GM23338 (cell line): ENCODE measurements around the gene SFXN5.

Experiments used
- CREB1 ChIP-seq: fragments of 250-450 bp; sonication (Bioruptor Pico); IDR thresholded peaks from 2 replicates; pipeline ENCODE4 v1.5.0; 2020; ENCODE audit warnings: low read depth, mild to moderate bottlenecking, moderate library complexity
- EZH2 ChIP-seq: fragments of 200-600 bp; sonication (generic); IDR thresholded peaks from one replicate; pipeline ENCODE4 v1.8.0; 2017; ENCODE audit warnings: antibody characterized with exemption, mild to moderate bottlenecking, low read depth; ENCODE audit not compliant: unreplicated experiment
- EZH2phosphoT487 ChIP-seq: fragments of 200-600 bp; sonication (generic); IDR thresholded peaks from one replicate; pipeline ENCODE4 v1.8.1; 2018; ENCODE audit warnings: antibody characterized with exemption; ENCODE audit not compliant: unreplicated experiment
- JUNB ChIP-seq: IDR thresholded peaks from one replicate; pipeline ENCODE4 v1.6.1; 2016; ENCODE audit warnings: antibody characterized with exemption; ENCODE audit not compliant: unreplicated experiment
- NANOG ChIP-seq: IDR thresholded peaks from 2 replicates; pipeline ENCODE4 v1.6.1; 2016; ENCODE audit warnings: antibody characterized with exemption, borderline replicate concordance
- POLR2AphosphoS5 ChIP-seq: IDR thresholded peaks from 2 replicates; pipeline ENCODE4 v1.6.1; 2016; ENCODE audit warnings: antibody characterized with exemption, low read depth
- STAT1 ChIP-seq: IDR thresholded peaks from one replicate; pipeline ENCODE4 v1.6.1; 2016; ENCODE audit warnings: antibody characterized with exemption; ENCODE audit not compliant: unreplicated experiment
- TF ChIP-seq, protein P1 (sequence below), 2 experiments: fragments of 200-600 bp in 1 of 2; sonication (generic) in 1 of 2; conservative IDR thresholded peaks; 2 replicates each; pipeline versions ENCODE4 v1.5.1 to v1.6.1; 2016 to 2017; ENCODE audit warnings: antibody characterized with exemption in 2 of 2, low read depth in 2 of 2, mild to moderate bottlenecking in 2 of 2, moderate library complexity in 1 of 2
- TF ChIP-seq, protein P2 (sequence below): fragments of 250-450 bp; sonication (Bioruptor Pico); IDR thresholded peaks from 2 replicates; pipeline ENCODE4 v1.5.0; 2020; ENCODE audit warnings: mild to moderate bottlenecking, moderate library complexity

GRCh38 chr2:72946466-72946865 is 125.0 kb downstream of the SFXN5 start:
- TF ChIP-seq, protein P1, sequence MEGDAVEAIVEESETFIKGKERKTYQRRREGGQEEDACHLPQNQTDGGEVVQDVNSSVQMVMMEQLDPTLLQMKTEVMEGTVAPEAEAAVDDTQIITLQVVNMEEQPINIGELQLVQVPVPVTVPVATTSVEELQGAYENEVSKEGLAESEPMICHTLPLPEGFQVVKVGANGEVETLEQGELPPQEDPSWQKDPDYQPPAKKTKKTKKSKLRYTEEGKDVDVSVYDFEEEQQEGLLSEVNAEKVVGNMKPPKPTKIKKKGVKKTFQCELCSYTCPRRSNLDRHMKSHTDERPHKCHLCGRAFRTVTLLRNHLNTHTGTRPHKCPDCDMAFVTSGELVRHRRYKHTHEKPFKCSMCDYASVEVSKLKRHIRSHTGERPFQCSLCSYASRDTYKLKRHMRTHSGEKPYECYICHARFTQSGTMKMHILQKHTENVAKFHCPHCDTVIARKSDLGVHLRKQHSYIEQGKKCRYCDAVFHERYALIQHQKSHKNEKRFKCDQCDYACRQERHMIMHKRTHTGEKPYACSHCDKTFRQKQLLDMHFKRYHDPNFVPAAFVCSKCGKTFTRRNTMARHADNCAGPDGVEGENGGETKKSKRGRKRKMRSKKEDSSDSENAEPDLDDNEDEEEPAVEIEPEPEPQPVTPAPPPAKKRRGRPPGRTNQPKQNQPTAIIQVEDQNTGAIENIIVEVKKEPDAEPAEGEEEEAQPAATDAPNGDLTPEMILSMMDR (conservative IDR thresholded peaks at IDR 0.05; ENCODE audit: low read depth in 2 of 2): no peak; a peak in 1 of 4 replicates
- TF ChIP-seq POLR2AphosphoS5 (no peak), JUNB (no peak), EZH2 (no peak), CREB1 (CRISPR knock-in tag) (no peak), STAT1 (no peak), EZH2phosphoT487 (no peak), NANOG (no peak)
- TF ChIP-seq, protein P2, sequence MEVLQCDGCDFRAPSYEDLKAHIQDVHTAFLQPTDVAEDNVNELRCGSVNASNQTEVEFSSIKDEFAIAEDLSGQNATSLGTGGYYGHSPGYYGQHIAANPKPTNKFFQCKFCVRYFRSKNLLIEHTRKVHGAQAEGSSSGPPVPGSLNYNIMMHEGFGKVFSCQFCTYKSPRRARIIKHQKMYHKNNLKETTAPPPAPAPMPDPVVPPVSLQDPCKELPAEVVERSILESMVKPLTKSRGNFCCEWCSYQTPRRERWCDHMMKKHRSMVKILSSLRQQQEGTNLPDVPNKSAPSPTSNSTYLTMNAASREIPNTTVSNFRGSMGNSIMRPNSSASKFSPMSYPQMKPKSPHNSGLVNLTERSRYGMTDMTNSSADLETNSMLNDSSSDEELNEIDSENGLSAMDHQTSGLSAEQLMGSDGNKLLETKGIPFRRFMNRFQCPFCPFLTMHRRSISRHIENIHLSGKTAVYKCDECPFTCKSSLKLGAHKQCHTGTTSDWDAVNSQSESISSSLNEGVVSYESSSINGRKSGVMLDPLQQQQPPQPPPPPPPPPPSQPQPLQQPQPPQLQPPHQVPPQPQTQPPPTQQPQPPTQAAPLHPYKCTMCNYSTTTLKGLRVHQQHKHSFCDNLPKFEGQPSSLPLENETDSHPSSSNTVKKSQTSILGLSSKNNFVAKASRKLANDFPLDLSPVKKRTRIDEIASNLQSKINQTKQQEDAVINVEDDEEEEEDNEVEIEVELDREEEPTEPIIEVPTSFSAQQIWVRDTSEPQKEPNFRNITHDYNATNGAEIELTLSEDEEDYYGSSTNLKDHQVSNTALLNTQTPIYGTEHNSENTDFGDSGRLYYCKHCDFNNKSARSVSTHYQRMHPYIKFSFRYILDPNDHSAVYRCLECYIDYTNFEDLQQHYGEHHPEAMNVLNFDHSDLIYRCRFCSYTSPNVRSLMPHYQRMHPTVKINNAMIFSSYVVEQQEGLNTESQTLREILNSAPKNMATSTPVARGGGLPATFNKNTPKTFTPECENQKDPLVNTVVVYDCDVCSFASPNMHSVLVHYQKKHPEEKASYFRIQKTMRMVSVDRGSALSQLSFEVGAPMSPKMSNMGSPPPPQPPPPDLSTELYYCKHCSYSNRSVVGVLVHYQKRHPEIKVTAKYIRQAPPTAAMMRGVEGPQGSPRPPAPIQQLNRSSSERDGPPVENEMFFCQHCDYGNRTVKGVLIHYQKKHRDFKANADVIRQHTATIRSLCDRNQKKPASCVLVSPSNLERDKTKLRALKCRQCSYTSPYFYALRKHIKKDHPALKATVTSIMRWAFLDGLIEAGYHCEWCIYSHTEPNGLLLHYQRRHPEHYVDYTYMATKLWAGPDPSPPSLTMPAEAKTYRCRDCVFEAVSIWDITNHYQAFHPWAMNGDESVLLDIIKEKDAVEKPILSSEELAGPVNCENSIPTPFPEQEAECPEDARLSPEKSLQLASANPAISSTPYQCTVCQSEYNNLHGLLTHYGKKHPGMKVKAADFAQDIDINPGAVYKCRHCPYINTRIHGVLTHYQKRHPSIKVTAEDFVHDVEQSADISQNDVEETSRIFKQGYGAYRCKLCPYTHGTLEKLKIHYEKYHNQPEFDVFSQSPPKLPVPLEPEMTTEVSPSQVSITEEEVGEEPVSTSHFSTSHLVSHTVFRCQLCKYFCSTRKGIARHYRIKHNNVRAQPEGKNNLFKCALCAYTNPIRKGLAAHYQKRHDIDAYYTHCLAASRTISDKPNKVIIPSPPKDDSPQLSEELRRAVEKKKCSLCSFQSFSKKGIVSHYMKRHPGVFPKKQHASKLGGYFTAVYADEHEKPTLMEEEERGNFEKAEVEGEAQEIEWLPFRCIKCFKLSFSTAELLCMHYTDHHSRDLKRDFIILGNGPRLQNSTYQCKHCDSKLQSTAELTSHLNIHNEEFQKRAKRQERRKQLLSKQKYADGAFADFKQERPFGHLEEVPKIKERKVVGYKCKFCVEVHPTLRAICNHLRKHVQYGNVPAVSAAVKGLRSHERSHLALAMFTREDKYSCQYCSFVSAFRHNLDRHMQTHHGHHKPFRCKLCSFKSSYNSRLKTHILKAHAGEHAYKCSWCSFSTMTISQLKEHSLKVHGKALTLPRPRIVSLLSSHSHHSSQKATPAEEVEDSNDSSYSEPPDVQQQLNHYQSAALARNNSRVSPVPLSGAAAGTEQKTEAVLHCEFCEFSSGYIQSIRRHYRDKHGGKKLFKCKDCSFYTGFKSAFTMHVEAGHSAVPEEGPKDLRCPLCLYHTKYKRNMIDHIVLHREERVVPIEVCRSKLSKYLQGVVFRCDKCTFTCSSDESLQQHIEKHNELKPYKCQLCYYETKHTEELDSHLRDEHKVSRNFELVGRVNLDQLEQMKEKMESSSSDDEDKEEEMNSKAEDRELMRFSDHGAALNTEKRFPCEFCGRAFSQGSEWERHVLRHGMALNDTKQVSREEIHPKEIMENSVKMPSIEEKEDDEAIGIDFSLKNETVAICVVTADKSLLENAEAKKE (CRISPR knock-in tag): no peak
